Fibroblast of lung (primary cell): ENCODE measurements around the gene ORAI1.

ENCODE experiments used
- EZH2 ChIP-seq: IDR thresholded peaks from 2 replicates; pipeline ENCODE4 v1.5.1; 2012; ENCODE audit warnings: low read length, control low read depth, mild to moderate bottlenecking; ENCODE audit errors: missing control alignments
- TF ChIP-seq, protein P1 (sequence below), 2 donors: IDR thresholded peaks in 1 of 2; conservative IDR thresholded peaks in 1 of 2; 1 replicate in 1 of 2; 2 replicates in 1 of 2; pipeline ENCODE4 v1.5.1; 2011 to 2012; ENCODE audit warnings: low read length in 2 of 2, control low read depth in 1 of 2, inconsistent platforms in 1 of 2, low read depth in 1 of 2, mild to moderate bottlenecking in 1 of 2

DNA sequence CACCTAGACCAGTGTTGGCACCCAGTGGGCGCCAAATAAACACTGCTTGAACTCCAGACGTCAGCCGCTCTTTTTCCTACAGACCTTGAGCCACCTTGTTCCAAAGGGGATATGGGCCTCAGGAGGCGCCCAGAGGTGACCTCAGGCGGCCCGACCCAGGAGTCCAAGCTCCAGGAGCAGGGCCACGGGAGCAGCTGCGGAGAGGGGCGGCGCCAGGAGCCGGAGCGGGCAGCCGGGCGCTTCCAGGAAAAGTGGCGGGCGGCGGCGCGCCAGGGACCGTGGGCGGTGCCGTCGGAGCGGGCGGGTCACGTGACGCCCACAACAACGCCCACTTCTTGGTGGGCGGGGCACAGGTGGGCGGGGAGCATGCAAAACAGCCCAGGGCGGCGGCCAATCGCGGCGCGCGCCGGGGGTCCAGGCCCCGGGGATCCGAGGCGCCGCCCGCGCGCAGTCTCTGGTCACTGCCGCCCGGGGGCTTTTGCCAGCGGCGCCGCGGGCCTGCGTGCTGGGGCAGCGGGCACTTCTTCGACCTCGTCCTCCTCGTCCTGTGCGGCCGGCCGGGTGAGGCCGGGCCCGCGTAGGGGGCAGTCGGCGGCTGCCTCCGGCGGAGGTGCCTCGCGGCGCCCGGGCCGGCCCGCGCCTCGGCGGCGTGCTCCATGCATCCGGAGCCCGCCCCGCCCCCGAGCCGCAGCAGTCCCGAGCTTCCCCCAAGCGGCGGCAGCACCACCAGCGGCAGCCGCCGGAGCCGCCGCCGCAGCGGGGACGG, at the start of gene ORAI1:
- TF ChIP-seq, protein P1, sequence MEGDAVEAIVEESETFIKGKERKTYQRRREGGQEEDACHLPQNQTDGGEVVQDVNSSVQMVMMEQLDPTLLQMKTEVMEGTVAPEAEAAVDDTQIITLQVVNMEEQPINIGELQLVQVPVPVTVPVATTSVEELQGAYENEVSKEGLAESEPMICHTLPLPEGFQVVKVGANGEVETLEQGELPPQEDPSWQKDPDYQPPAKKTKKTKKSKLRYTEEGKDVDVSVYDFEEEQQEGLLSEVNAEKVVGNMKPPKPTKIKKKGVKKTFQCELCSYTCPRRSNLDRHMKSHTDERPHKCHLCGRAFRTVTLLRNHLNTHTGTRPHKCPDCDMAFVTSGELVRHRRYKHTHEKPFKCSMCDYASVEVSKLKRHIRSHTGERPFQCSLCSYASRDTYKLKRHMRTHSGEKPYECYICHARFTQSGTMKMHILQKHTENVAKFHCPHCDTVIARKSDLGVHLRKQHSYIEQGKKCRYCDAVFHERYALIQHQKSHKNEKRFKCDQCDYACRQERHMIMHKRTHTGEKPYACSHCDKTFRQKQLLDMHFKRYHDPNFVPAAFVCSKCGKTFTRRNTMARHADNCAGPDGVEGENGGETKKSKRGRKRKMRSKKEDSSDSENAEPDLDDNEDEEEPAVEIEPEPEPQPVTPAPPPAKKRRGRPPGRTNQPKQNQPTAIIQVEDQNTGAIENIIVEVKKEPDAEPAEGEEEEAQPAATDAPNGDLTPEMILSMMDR (conservative IDR thresholded peaks at IDR 0.05 in 1 of 2, IDR thresholded peaks at IDR 0.05 in 1 of 2; ENCODE audit: low read depth in 1 of 2, low read length in 2 of 2): no peak
- no peak for TF ChIP-seq EZH2
